Measurements from ENCODE around the gene SPDYE3.
"Not testable (repeated sequence)": the region's sequence is repeated elsewhere in the genome, so short reads cannot be mapped to it uniquely, and the experiment has no call there.

- TF ChIP-seq CTCF (conservative IDR thresholded peaks at IDR 0.05 in 1 of 2, IDR thresholded peaks at IDR 0.05 in 1 of 2; ENCODE audit: extremely low read depth in 1 of 2, insufficient read depth in 1 of 2, low read depth in 1 of 2, low read length in 2 of 2); EZH2 (IDR thresholded peaks at IDR 0.05; ENCODE audit: borderline replicate concordance, low read length): not testable (repeated sequence)
Observed at GRCh38 chr7:100283147-100283546, 24.4 kb upstream of the SPDYE3 start.

Data from mammary epithelial cell (primary cell).